MV-4-11 (cell line): Measurements from ENCODE around the gene MOGAT2.

Source experiments
- DNase-seq: peaks from one replicate; lab custom pipeline; 2025; lab: John Stamatoyannopoulos, UW

The MOGAT2 gene

GRCh38 chr11:75760243-75760642, 42.6 kb downstream of the MOGAT2 start:
- DNase-seq: no peak

DNA sequence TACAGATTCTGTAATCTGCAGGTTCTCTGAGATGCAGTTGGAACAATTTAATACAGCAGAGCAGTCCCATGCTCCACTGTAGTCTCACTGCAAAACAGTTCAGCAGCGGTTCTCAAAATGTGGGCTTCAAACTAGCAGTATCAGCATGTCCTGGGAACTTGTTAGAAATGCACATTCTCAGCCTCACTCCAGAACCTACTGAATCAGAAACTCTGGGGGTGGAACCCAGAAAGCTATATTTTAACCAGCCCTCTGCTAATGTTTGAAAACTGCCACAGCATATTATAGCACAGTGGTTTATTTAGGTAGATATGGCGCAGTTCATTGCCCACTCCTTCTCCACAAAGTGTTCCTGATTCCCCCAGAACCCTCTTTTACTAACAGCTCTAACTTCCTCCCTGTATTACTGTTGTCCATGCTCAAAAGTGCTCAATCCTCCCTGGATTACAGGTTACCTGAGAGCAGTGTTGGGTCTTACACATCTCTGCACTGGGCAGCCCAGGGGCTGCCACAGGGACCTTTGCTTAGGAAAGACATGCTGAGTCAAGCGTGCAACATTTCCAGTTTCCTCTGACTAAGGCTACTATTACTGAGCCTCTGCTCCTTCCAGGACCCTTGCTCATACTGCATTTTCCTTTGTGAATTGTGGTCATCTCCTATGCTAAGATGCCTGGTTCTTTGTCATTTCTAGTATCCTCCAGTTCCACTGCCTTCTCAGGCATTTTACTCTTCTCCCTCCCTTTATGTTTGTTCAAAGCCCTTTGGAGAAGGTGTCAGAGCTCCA, 43.3 kb downstream of the MOGAT2 start:
- DNase-seq: no peak

DNA sequence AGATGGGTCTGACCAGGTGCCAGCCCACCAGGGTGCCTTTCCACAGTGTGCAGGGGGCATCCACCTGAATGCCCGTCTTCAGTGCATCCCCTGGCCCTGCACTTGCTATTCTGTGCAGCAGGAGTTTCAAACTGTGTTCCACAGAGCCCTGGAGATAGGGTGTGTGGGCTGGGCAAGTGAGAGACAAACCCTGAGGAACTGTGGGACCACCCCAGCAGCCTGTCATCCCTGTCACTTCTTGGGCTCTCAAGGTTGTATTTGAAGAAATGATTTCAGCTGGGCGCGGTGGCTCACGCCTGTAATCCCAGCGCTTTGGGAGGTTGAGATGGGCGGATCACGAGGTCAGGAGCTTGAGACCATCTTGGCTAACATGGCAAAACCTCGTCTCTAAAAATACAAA, 44.5 kb downstream of the MOGAT2 start:
- DNase-seq: no peak

GRCh38 chr11:75762885-75763284, 45.2 kb downstream of the MOGAT2 start:
- peak; percentile 85 for DNase-seq

GRCh38 chr11:75763846-75764245, 46.2 kb downstream of the MOGAT2 start:
- DNase-seq: no peak

- no peak for DNase-seq
Measured at GRCh38 chr11:75765116-75765515, 47.5 kb downstream of the MOGAT2 start.

DNA sequence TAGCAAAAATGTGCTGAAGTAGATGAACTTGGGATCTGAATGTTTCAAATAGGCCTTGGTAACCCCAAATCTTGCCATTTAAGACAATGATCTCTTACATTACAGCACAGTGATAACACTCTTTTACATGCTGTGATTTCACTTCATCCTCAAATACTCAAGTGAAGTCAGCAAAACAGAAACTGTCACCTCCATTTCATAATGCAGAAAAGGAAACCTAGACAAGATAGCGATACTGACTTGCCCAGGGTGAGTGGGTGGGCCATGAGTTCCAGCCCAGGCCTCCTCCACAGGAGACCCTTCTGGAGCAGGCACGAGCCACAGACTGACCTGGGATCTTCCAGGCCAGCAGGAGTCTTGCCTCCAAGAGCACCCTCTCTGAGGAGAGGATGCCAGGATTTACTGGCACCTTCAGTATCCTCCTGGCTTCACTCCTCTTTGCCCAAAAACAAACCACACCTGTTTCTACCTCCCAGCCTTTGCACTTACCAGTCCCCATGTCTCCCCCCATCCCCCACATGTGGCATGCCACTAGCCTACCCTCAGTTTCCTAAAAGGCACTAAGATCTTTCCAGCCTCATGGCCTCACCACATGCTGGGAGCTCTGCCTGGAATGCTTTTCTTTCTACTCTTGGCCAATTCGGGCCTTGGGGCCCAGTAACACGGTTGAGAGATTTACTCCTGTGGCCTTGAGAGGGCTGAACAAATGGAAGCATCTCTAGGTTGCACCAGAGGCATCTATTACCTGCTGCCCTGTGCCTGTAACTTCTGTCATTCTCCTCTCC, 49.0 kb downstream of the MOGAT2 start:
- DNase-seq: no peak

DNA sequence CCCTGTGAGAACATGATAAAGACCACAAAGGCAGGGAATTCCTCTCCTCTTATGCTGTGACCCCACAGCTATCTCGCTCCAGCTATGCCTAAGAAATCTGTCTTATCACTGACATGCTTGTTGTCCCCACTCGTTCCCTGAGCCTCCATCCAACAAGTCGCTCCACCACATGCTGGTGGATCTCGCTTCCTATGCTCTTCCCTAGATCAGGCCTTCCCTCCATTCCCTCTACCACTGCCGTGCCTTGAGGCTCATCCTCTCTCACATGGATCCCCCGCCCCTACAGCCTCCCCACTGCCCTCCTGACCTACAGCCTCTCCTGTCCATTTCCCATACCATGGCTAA, 49.6 kb downstream of the MOGAT2 start:
- no peak for DNase-seq

DNA sequence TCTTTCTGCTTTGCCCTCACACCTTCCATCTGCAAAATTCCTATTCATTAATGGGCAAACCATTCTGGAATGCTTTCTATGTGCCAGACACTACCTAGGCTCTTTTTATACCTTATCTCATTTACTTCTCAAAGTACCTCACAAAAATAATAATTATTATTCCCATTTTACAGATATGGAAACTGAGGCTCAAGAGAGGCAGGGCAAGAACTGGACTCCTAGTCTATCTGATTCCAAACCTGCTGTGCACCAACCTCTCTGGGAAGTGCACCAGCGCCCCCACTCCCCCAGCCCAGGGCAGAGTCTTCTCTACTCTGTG, 50.1 kb downstream of the MOGAT2 start:
- no peak for DNase-seq

DNA sequence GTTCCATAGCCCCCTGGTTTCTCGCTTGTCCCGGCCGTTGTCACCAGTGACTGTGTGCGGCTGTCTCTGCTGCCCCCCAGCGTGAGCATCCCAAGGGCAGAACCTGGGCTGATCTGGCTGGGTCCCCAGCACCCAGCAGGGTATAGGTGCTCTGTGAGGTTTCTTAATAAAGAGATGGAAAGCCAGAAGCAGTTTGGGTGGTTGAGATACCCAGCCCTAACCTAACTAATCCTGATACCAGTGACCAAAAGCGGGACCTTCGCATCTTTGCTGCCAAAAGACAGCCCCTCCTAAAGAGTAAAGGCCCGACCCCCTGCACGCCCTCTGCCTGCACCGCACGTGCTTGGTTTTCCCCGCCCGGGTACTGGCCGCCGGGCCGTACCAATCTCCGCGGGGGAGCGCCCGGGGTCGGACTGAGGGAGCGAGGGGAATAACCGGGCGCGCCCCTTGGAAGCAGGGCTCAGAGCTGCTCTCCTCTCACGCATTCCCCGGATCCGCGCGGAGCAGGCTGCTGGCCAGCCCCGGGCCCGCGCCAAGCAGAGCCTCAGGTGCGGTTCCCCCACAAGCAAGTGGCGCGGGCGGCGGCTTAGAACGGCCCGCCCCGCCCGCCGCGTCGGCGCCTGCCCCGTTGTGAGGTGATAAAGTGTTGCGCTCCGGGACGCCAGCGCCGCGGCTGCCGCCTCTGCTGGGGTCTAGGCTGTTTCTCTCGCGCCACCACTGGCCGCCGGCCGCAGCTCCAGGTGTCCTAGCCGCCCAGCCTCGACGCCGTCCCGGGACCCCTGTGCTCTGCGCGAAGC, 50.7 kb downstream of the MOGAT2 start, which contains the start of gene DGAT2:
Gene DGAT2, plus strand, starts transcription at position 667 of the 797 bp plus-strand sequence. CDS start 214 bp downstream, outside the sequence.
- DNase-seq: peak; percentile 59

DNA sequence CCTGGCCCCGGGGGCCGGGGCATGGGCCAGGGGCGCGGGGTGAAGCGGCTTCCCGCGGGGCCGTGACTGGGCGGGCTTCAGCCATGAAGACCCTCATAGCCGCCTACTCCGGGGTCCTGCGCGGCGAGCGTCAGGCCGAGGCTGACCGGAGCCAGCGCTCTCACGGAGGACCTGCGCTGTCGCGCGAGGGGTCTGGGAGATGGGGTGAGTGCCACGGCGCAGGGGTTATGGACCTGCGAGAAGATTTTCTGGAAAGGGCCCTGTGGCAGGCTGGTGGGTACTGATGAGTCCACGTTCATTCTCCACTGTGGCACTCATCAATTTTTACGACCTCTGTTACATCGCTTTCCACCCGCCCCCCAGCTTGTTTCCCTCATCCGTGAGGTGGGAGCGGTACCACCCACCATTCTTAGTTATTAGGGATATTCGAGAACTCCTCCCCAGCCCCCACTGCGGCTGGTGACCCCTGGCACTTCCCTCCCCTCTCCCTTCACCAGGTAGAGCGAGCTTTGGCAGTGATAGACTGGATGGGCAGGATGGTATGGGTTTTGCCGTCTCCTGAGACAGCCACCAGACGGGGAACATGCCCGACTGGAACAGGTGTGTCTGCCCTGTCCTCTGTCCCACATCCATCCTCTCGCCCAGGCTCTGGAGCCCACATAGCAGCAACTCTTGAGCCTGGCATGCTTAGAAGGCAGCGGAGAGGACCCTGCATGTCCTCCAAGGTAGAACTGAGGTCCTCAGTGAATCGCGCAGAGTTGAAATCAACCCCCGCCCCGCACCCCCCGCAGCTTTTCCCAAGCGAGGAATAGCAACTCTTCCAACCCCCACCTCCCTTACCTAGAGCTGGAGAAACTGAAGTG, 51.5 kb downstream of the MOGAT2 start:
- DNase-seq: no peak

DNA sequence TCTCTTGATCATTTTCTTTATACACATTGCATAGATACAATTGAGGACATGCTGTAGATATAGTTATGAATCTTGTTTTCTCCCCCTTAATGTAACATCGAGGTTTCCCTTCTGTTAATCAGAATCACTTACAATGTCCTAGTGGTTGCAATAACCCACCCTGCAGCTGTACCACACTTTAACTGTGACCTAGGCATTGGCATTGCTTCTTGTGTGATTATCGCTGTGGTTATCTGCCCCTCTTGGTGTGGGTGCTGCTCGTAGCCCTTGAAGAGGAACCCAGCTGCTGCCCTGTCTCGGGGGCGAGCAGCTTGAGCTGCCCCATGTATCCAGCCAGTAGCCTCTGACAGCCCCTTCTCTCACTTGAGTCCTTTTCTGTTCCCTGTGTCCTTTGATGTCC, 52.5 kb downstream of the MOGAT2 start:
- DNase-seq: peak; percentile 7

DNA sequence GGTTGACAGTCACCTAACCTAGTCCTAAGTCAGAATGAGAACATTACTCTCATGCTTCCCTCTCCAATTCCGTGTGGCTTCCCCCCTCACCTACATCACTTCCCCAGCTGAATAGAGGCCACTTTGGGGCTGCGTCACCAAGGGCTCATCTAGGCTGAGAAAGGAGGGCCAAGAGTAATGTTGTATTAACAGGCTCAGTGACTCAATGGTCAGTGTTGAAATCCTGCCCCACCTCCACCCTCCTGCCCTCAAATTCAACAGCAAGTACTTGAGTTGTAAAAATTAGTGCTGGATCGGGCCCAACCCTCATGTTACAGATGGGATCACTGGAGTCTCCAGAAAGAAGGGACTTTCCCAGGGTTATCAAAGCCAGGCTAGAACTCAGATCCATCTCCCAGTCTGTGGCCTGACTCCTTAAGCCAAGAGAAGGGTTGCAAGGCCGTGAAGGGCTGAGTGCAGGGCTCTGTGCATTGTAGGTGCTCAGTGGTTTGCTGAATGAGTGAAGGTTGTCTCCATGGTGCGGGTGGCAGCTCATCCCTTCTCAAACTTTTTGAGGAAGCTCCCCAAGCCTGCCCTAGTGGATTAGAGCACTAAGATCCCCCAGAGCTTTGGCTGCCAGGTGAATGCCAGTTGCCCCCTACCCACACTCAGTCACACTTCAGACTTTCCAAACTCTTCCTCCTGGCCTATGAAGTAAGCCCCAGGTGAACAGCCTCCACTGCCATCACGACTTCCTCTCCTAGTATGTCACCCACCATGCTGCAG, 54.2 kb downstream of the MOGAT2 start:
- peak; percentile 8 for DNase-seq

GRCh38 chr11:75773595-75774353, 56.1 kb downstream of the MOGAT2 start:
- peak; percentile 83 for DNase-seq

DNA sequence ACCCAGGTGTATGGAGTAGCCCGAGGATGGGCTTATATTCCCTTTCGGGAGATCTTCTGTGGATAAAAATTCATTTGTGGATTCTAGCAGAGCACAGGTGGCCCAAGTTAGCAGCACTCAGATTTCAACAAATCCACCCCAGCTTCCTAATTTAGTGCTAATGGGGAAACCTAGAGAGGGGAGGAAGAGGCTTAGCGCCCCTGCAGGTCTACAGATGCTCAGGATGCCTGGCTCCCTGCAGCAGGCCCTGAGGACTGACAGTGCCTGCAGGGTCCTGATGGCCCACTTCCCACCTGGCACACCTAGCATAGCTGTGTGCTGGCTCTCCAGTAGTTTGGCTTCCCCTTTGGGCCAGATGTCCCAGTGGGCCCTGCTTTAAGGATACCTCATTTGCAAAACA, 57.4 kb downstream of the MOGAT2 start:
- no peak for DNase-seq

DNA sequence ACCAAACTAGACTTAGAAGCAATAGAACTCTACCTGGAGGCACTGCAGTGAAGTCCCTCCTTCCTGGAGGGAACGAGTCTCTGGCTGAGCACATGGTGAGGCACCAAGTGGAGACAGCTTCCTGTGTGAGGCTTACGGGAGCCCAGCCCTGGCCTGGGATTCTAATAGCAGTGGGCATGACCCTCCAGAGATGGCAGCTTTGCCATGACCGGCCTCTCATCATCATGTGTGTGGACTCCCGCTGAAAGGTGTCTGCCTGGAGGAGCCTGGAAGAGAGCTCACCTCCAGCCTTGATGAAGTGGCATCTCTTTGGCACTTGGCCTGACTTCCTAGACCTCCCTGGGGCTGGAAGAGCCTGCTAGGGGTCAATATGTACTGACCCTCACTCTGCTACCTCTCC, 58.9 kb downstream of the MOGAT2 start:
- DNase-seq: no peak

DNA sequence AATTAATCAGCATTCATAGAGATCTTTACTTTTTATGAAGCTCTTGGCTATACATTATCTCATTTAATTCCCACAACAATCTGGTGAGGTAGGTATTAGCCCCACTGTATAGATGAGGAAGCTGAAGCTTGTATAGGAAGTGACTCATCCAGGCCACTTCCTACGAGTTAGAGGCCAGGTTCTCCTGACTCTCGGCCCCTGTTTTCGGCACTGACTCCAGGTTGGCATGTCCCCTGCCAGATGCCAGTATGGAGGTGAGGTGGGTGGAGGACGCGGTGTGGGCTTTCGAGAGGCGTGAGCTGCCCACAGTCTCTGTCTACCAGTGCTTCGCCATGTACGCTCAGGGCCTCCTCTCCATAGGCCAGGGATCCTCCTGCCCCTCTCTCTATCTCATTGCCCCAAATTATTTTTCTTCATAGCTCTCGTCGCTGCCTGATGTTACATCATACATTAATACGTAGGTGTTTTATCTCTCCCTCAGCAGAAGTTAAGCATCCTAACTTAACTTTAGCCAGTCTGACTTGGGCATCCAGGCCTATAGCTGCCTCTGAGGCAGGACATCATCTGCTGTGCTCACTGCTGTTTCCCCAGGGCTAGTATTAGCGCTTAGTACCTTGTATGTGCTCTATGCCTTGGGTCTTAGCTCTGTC, 59.9 kb downstream of the MOGAT2 start:
- peak; percentile 61 for DNase-seq

GRCh38 chr11:75778962-75779361, 61.3 kb downstream of the MOGAT2 start:
- DNase-seq: no peak

GRCh38 chr11:75779960-75780359, 62.3 kb downstream of the MOGAT2 start:
- DNase-seq: peak; percentile 15

GRCh38 chr11:75780888-75781287, 63.2 kb downstream of the MOGAT2 start:
- DNase-seq: no peak
